ENCODE measurements around the gene TFCP2. TPM values are rescaled to one million over a fixed set of nuclear protein-coding genes. Genes with fewer than 3 reads are reported as not detected.

TFCP2 gene
- total RNA-seq, 1 donor from 2014 or later, result 40.7 TPM

- Mint-ChIP-seq H3K4me3 (no peak overlapping the region), H3K36me3 (peaks cover 32% of the 10 kb centered on the region), H3K27me3 (no peaks in the 10 kb centered on the region), H3K4me1 (ENCODE audit: unreplicated experiment) (no peaks in the 10 kb centered on the region), H3K9me3 (no peaks in the 10 kb centered on the region), H3K27ac (no peak overlapping the region)
- DNase-seq (ENCODE audit: extremely low spot score, unreplicated experiment), result no peak
- no peak for TF ChIP-seq CTCF (conservative IDR thresholded peaks at IDR 0.05)
Observed at GRCh38 chr12:51115533-51115932, 57.4 kb downstream of the TFCP2 start.

- peaks cover 34% of the 10 kb centered on the region for H3K36me3 Mint-ChIP-seq
- H3K27ac Mint-ChIP-seq, result no peak overlapping the region
- TF ChIP-seq CTCF (conservative IDR thresholded peaks at IDR 0.05), result no peak
- no peak for DNase-seq (ENCODE audit: extremely low spot score, unreplicated experiment)
- H3K4me1 Mint-ChIP-seq (ENCODE audit: unreplicated experiment), result no peaks in the 10 kb centered on the region
- no peaks in the 10 kb centered on the region for H3K9me3 Mint-ChIP-seq
- H3K27me3 Mint-ChIP-seq, result no peaks in the 10 kb centered on the region
- no peak overlapping the region for H3K4me3 Mint-ChIP-seq
Observed at GRCh38 chr12:51108136-51108535, 64.8 kb downstream of the TFCP2 start.

- TF ChIP-seq CTCF (conservative IDR thresholded peaks at IDR 0.05), result no peak
- no peak for DNase-seq (ENCODE audit: extremely low spot score, unreplicated experiment)
- peaks cover 37% of the 10 kb centered on the region for H3K36me3 Mint-ChIP-seq
- no peaks in the 10 kb centered on the region for H3K4me1 Mint-ChIP-seq (ENCODE audit: unreplicated experiment)
- H3K27me3 Mint-ChIP-seq, result no peaks in the 10 kb centered on the region
- no peak overlapping the region for H3K27ac Mint-ChIP-seq
- H3K9me3 Mint-ChIP-seq, result no peaks in the 10 kb centered on the region
- no peak overlapping the region for H3K4me3 Mint-ChIP-seq
Observed at GRCh38 chr12:51103977-51104376, 69.0 kb downstream of the TFCP2 start.

GRCh38 chr12:51098611-51099010 is 74.3 kb downstream of the TFCP2 start:
- Mint-ChIP-seq H3K36me3 (peaks cover 36% of the 10 kb centered on the region), H3K27ac (no peak overlapping the region), H3K27me3 (no peaks in the 10 kb centered on the region), H3K9me3 (no peaks in the 10 kb centered on the region), H3K4me3 (no peak overlapping the region), H3K4me1 (ENCODE audit: unreplicated experiment) (no peaks in the 10 kb centered on the region)
- no peak for TF ChIP-seq CTCF (conservative IDR thresholded peaks at IDR 0.05)
- DNase-seq (ENCODE audit: extremely low spot score, unreplicated experiment), result no peak

- no peaks in the 10 kb centered on the region for H3K4me1 Mint-ChIP-seq (ENCODE audit: unreplicated experiment)
- H3K36me3 Mint-ChIP-seq, result peaks cover 10% of the 10 kb centered on the region
- TF ChIP-seq CTCF (conservative IDR thresholded peaks at IDR 0.05), result no peak
- no peak overlapping the region for H3K27ac Mint-ChIP-seq
- no peaks in the 10 kb centered on the region for H3K27me3 Mint-ChIP-seq
- no peak overlapping the region for H3K4me3 Mint-ChIP-seq
- no peaks in the 10 kb centered on the region for H3K9me3 Mint-ChIP-seq
- DNase-seq (ENCODE audit: extremely low spot score, unreplicated experiment), result no peak
Observed at GRCh38 chr12:51090705-51091229, 82.2 kb downstream of the TFCP2 start.

- H3K36me3 Mint-ChIP-seq, result no peaks in the 10 kb centered on the region
- no peaks in the 10 kb centered on the region for H3K27me3 Mint-ChIP-seq
- H3K4me1 Mint-ChIP-seq (ENCODE audit: unreplicated experiment), result peaks cover 10% of the 10 kb centered on the region
- TF ChIP-seq CTCF (conservative IDR thresholded peaks at IDR 0.05), result no peak
- no peak overlapping the region for H3K27ac Mint-ChIP-seq
- H3K9me3 Mint-ChIP-seq, result no peaks in the 10 kb centered on the region
- H3K4me3 Mint-ChIP-seq, result no peak overlapping the region
- DNase-seq (ENCODE audit: extremely low spot score, unreplicated experiment), result no peak
Observed at GRCh38 chr12:51087818-51088217, 85.1 kb downstream of the TFCP2 start.
